Left lung (tissue), 10 donors: ENCODE results near the gene LYST. TPM values are rescaled to one million over a fixed set of nuclear protein-coding genes. Genes with fewer than 3 reads are reported as not detected.

ENCODE experiments used
- ATAC-seq: fragments of 200-7000 bp; cut with Tn5 transposase; one replicate; pipeline ENCODE4 v1.9.1; 2020; ENCODE audit warnings: moderate library complexity
- DNase-seq, 4 donors: peaks; one replicate each; pipeline ENCODE4 v3.0.0-alpha.2; 2013 to 2020
- H3K27ac ChIP-seq, 2 donors: fragments of 200-600 bp; sonication (generic) in 1 of 2; one replicate each; pipeline versions ENCODE4 v1.5.0 to v1.8.0; 2020 to 2021
- H3K27me3 ChIP-seq, 2 donors: fragments of 200-600 bp; sonication (generic) in 1 of 2; one replicate each; pipeline versions ENCODE4 v1.5.0 to v1.8.0; 2020 to 2021
- H3K36me3 ChIP-seq, 2 donors: fragments of 200-600 bp; sonication (generic) in 1 of 2; one replicate each; pipeline versions ENCODE4 v1.5.0 to v1.8.0; 2020 to 2021
- H3K4me1 ChIP-seq, 2 donors: fragments of 200-600 bp; one replicate each; pipeline ENCODE4 v1.8.0; 2021
- H3K4me3 ChIP-seq, 2 donors: fragments of 200-600 bp; sonication (generic) in 1 of 2; one replicate each; pipeline versions ENCODE4 v1.5.0 to v1.8.0; 2020 to 2021; ENCODE audit warnings: mild to moderate bottlenecking in 1 of 2
- H3K9me3 ChIP-seq, 2 donors: fragments of 200-600 bp; sonication (generic) in 1 of 2; one replicate each; pipeline versions ENCODE4 v1.5.0 to v1.8.0; 2020 to 2021
- CTCF ChIP-seq, 2 donors: fragments of 200-600 bp; sonication (generic) in 1 of 2; IDR thresholded peaks; one replicate each; pipeline versions ENCODE4 v1.5.0 to v1.8.0; 2021; ENCODE audit warnings: antibody characterized with exemption in 2 of 2
- intact Hi-C, 2 donors: fragments of 100-400 bp; cut with DNase I; formaldehyde crosslinking; loops; one replicate each; pipeline versions ENCODE4 v1.11.2 to v1.14.2; 2022
- polyA plus RNA-seq, 6 donors: library from polyadenylated mRNA; unstranded; fragments of 120-200 nt; gene quantifications; one replicate each; pipeline ENCODE4 v1.2.1, GENCODE V29; 2013; ENCODE audit not compliant: insufficient read length in 6 of 6
- total RNA-seq, 2 donors: library from RNA; stranded (reverse); fragmentation: NEBNext Ultra II Directional; extraction: Animal tissue kit (Norgen Biotek cat#: 25700); gene quantifications; one replicate each; pipeline ENCODE4 v1.2.1, GENCODE V29; 2021
- donor health status: DM: no; HTN: yes; CAD: no.
- donor health status: DM: no; HTN: no; CAD: no.

The LYST gene
- total and polyA plus RNA-seq, 8 donors: 10.3 to 64.9 (median 13.0) TPM

- no peak for DNase-seq
- H3K27ac ChIP-seq: no peak overlapping the region
- intact Hi-C loops: no loop called here
- no peaks in the 10 kb centered on the region for H3K4me1 ChIP-seq
- H3K4me3 ChIP-seq: no peak overlapping the region
- H3K9me3 ChIP-seq: peaks cover 0 to 35% of the 10 kb centered on the region in 2 donors
- ATAC-seq: no peak
- peaks cover 0 to 67% of the 10 kb centered on the region in 2 donors for H3K36me3 ChIP-seq
- no peaks in the 10 kb centered on the region for H3K27me3 ChIP-seq
- TF ChIP-seq CTCF (IDR thresholded peaks at IDR 0.05): no peak
Observed at GRCh38 chr1:235669277-235669676, 197.4 kb downstream of the LYST start.

DNA sequence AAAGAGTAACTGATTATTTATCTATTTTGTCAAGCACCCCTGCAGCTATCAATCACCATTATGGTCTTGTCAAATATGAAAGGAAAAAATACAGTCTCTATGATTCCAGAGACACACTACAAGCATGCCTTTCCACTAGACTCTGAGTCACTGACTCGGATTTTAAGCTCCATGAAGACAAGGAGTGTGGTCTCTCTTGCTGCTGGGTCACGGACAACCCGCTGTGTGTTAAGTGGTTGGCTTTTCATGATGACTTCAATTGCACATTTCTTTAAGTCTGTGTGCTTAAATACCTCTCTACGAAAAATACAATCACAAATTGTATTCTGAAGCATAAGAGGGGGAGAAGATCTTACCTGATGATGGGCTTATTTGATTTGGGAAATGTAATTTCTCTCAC is 203.1 kb downstream of the LYST start:
- no peak for ATAC-seq
- H3K4me3 ChIP-seq: no peak overlapping the region
- no peaks in the 10 kb centered on the region for H3K27me3 ChIP-seq
- H3K4me1 ChIP-seq: no peaks in the 10 kb centered on the region
- DNase-seq: no peak
- no peak for TF ChIP-seq CTCF (IDR thresholded peaks at IDR 0.05)
- no peaks in the 10 kb centered on the region for H3K9me3 ChIP-seq
- no peak overlapping the region for H3K27ac ChIP-seq
- peaks cover 0 to 61% of the 10 kb centered on the region in 2 donors for H3K36me3 ChIP-seq
- intact Hi-C loops: no loop called here

GRCh38 chr1:235661568-235661967 is 205.1 kb downstream of the LYST start:
- intact Hi-C loops: no loop called here
- no peaks in the 10 kb centered on the region for H3K27me3 ChIP-seq
- DNase-seq (no peak), ATAC-seq (no peak)
- peaks cover 0 to 53% of the 10 kb centered on the region in 2 donors for H3K36me3 ChIP-seq
- no peak for TF ChIP-seq CTCF (IDR thresholded peaks at IDR 0.05)
- no peaks in the 10 kb centered on the region for H3K4me1 ChIP-seq
- no peaks in the 10 kb centered on the region for H3K9me3 ChIP-seq
- no peak overlapping the region for H3K4me3 ChIP-seq
- H3K27ac ChIP-seq: no peak overlapping the region

- intact Hi-C loops: no loop called here
- DNase-seq: no peak
- ATAC-seq: no peak
- TF ChIP-seq CTCF (IDR thresholded peaks at IDR 0.05): no peak
- peaks cover 0 to 49% of the 10 kb centered on the region in 2 donors for H3K36me3 ChIP-seq
- no peak overlapping the region for H3K4me3 ChIP-seq
- H3K27me3 ChIP-seq: peaks cover 0 to 13% of the 10 kb centered on the region in 2 donors
- H3K27ac ChIP-seq: no peak overlapping the region
- H3K4me1 ChIP-seq: no peaks in the 10 kb centered on the region
- no peaks in the 10 kb centered on the region for H3K9me3 ChIP-seq
Observed at GRCh38 chr1:235659186-235659771, 207.4 kb downstream of the LYST start.

DNA sequence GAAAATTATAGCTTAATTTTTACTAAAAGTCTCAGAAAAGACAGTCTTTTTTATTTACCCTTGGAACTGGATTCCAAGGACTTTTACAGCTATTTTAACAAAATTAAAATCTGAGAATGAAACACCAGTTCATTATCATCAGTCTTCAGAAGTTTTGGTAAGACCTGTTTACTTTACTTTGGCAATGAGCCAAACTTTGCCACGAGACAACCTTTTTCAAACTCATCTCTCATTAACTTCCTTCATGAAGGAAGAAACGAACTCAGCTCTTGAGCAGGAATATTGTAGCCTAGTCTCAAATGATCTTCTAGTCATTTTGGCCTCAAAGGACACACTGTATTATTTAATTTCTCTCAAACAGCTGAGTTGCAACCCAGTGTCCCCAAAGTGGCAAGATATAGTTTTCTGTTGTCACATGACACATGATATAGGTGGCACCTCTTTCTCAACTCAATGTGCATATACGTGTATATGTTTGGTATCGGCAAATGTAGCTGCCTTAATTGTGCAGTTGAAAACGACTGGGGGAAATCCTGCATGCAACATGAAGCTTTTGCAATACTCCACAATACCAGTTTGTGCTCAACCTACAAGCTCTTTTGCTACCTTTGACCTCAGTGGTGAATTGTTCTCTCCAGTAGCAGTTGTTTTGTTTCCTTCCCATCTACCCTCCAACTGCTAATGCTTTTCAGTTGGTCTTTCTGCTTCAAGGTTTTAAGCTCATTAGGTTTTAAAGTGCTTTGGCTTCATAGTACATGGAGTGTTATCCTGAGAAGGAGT is 208.8 kb downstream of the LYST start:
- Histone ChIP-seq H3K4me3 (no peak overlapping the region), H3K36me3 (peaks cover 0 to 36% of the 10 kb centered on the region in 2 donors), H3K4me1 (no peaks in the 10 kb centered on the region), H3K27ac (no peak overlapping the region), H3K9me3 (no peaks in the 10 kb centered on the region), H3K27me3 (peaks cover 6 to 27% of the 10 kb centered on the region in 2 donors)
- no peak for ATAC-seq
- intact Hi-C loops: no loop called here
- TF ChIP-seq CTCF (IDR thresholded peaks at IDR 0.05): no peak
- no peak for DNase-seq
